GM12801 (cell line): Measurements from ENCODE around the gene TEKTIP1.

ENCODE experiments used
- CTCF ChIP-seq: IDR thresholded peaks from one replicate; pipeline ENCODE4 v1.5.1; 2011; ENCODE audit warnings: control low read depth; ENCODE audit not compliant: insufficient read length; ENCODE audit errors: extremely low read depth

Gene TEKTIP1

GRCh38 chr19:3516675-3517207 is 22.2 kb upstream of the TEKTIP1 start:
- TF ChIP-seq CTCF, result no peak

- TF ChIP-seq CTCF, result no peak
Observed at GRCh38 chr19:3517638-3518037, 21.3 kb upstream of the TEKTIP1 start.

GRCh38 chr19:3518255-3518654 is 20.7 kb upstream of the TEKTIP1 start:
- no peak for TF ChIP-seq CTCF

- no peak for TF ChIP-seq CTCF
Observed at GRCh38 chr19:3518659-3519058, 20.3 kb upstream of the TEKTIP1 start.

GRCh38 chr19:3519126-3519525 is 19.8 kb upstream of the TEKTIP1 start:
- no peak for TF ChIP-seq CTCF

- TF ChIP-seq CTCF, result no peak
Observed at GRCh38 chr19:3520166-3521103, 18.5 kb upstream of the TEKTIP1 start.

- no peak for TF ChIP-seq CTCF
Observed at GRCh38 chr19:3521104-3521445, 17.9 kb upstream of the TEKTIP1 start.
